H9 (cell line): Measurements from ENCODE around the gene SCAF11. TPM values are rescaled to one million over a fixed set of nuclear protein-coding genes. Genes with fewer than 3 reads are reported as not detected.

Source experiments
- DNase-seq: peaks from one replicate; pipeline ENCODE4 v3.0.0-alpha.2; 2017
- H2AFZ ChIP-seq: one replicate; pipeline ENCODE4 v1.6.1; 2013; ENCODE audit warnings: mild to moderate bottlenecking, low read length, control low read depth, moderate library complexity
- H2AK5ac ChIP-seq: 2 replicates; pipeline ENCODE4 v1.6.1; 2013; ENCODE audit warnings: low read length, control low read depth, mixed read lengths; ENCODE audit not compliant: insufficient read length
- H2BK120ac ChIP-seq: one replicate; pipeline ENCODE4 v1.6.1; 2013; ENCODE audit warnings: low read depth, mild to moderate bottlenecking, low read length, control low read depth, inconsistent platforms; ENCODE audit not compliant: poor library complexity, severe bottlenecking
- H2BK12ac ChIP-seq: 2 replicates; pipeline ENCODE4 v1.6.1; 2013; ENCODE audit warnings: low read length, control low read depth, mixed read lengths, low read depth; ENCODE audit not compliant: insufficient read length
- H2BK15ac ChIP-seq: 2 replicates; pipeline ENCODE4 v1.6.1; 2013; ENCODE audit warnings: low read depth, low read length, control low read depth
- H2BK20ac ChIP-seq: one replicate; pipeline ENCODE4 v1.6.1; 2013; ENCODE audit warnings: low read depth, mild to moderate bottlenecking, low read length, control low read depth, inconsistent platforms; ENCODE audit not compliant: poor library complexity, severe bottlenecking
- H2BK5ac ChIP-seq: 2 replicates; pipeline ENCODE4 v1.6.1; 2013; ENCODE audit warnings: low read length, control low read depth, mixed read lengths; ENCODE audit not compliant: insufficient read length
- H3K14ac ChIP-seq: 2 replicates; pipeline ENCODE4 v1.6.1; 2013; ENCODE audit warnings: low read length, control low read depth; ENCODE audit not compliant: insufficient read depth
- H3K18ac ChIP-seq: 2 replicates; pipeline ENCODE4 v1.6.1; 2013; ENCODE audit warnings: low read depth, mild to moderate bottlenecking, mixed read lengths, low read length, control low read depth; ENCODE audit not compliant: insufficient read length
- H3K23ac ChIP-seq: 2 replicates; pipeline ENCODE4 v1.6.1; 2013; ENCODE audit warnings: low read length, control low read depth, mixed read lengths, low read depth; ENCODE audit not compliant: insufficient read length
- H3K23me2 ChIP-seq: 2 replicates; pipeline ENCODE4 v1.6.1; 2013; ENCODE audit warnings: low read depth, mild to moderate bottlenecking, mixed read lengths, low read length, control low read depth; ENCODE audit not compliant: insufficient read length, poor library complexity, severe bottlenecking
- H3K27ac ChIP-seq: 2 replicates; pipeline ENCODE4 v1.5.1; 2013; ENCODE audit warnings: low read length, control low read depth, mixed read lengths, low read depth; ENCODE audit not compliant: insufficient read length
- H3K27me3 ChIP-seq: 2 replicates; pipeline ENCODE4 v1.6.1; 2013; ENCODE audit warnings: low read length, control low read depth, inconsistent platforms; ENCODE audit not compliant: insufficient read depth
- H3K4ac ChIP-seq: 2 replicates; pipeline ENCODE4 v1.6.1; 2013; ENCODE audit warnings: low read depth, mild to moderate bottlenecking, control low read depth, inconsistent platforms, low read length, moderate library complexity
- H3K4me1 ChIP-seq: 2 replicates; pipeline ENCODE4 v1.6.1; 2013; ENCODE audit warnings: low read length, control low read depth, inconsistent platforms; ENCODE audit not compliant: insufficient read depth
- H3K4me2 ChIP-seq: 2 replicates; pipeline ENCODE4 v1.6.1; 2013; ENCODE audit warnings: low read length, control low read depth, mixed read lengths; ENCODE audit not compliant: insufficient read length, insufficient read depth
- H3K56ac ChIP-seq: 2 replicates; pipeline ENCODE4 v1.6.1; 2013; ENCODE audit warnings: low read depth, mild to moderate bottlenecking, mixed read lengths, low read length, control low read depth; ENCODE audit not compliant: insufficient read length
- H3K79me1 ChIP-seq: 2 replicates; pipeline ENCODE4 v1.6.1; 2013; ENCODE audit warnings: low read depth, mild to moderate bottlenecking, moderate library complexity, low read length, control low read depth, inconsistent platforms; ENCODE audit not compliant: insufficient read depth, poor library complexity, severe bottlenecking
- H3K79me2 ChIP-seq: 2 replicates; pipeline ENCODE4 v1.6.1; 2013; ENCODE audit warnings: low read length, control low read depth, inconsistent platforms; ENCODE audit not compliant: insufficient read depth
- H3K9ac ChIP-seq: 2 replicates; pipeline ENCODE4 v1.6.1; 2013; ENCODE audit warnings: low read length, control low read depth, mixed read lengths; ENCODE audit not compliant: insufficient read length; ENCODE audit errors: extremely low read depth
- H3K9me3 ChIP-seq: one replicate; pipeline ENCODE4 v1.6.1; 2013; ENCODE audit warnings: low read depth, low read length, inconsistent platforms; ENCODE audit not compliant: control insufficient read depth
- H3T11ph ChIP-seq: one replicate; pipeline ENCODE4 v1.6.1; 2013; ENCODE audit warnings: mild to moderate bottlenecking, low read length, control low read depth, inconsistent platforms
- H4K20me1 ChIP-seq: one replicate; pipeline ENCODE4 v1.6.1; 2013; ENCODE audit not compliant: control insufficient read depth, insufficient read length, insufficient read depth
- H4K5ac ChIP-seq: 2 replicates; pipeline ENCODE4 v1.6.1; 2013; ENCODE audit warnings: low read depth, mild to moderate bottlenecking, mixed read lengths, low read length, control low read depth; ENCODE audit not compliant: insufficient read length
- H4K8ac ChIP-seq: replicated peaks from 2 replicates; pipeline ENCODE4 v1.6.1; 2013; ENCODE audit warnings: low read length, control low read depth, mixed read lengths, low read depth; ENCODE audit not compliant: insufficient read length
- H4K91ac ChIP-seq: 2 replicates; pipeline ENCODE4 v1.6.1; 2013; ENCODE audit warnings: low read depth, mild to moderate bottlenecking, moderate library complexity, mixed read lengths, low read length, control low read depth; ENCODE audit not compliant: insufficient read length
- H3K27ac Mint-ChIP-seq, 3 experiments: 2 replicates in 2 of 3; 3 replicates in 1 of 3; pipeline ENCODE4 v1.8.0; 2020 to 2021; ENCODE audit warnings: mixed read lengths in 3 of 3, mild to moderate bottlenecking in 1 of 3, moderate library complexity in 1 of 3
- H3K27me3 Mint-ChIP-seq: 2 replicates; pipeline ENCODE4 v1.8.0; 2021; ENCODE audit warnings: low read depth, mild to moderate bottlenecking, moderate library complexity, mixed read lengths
- H3K36me3 Mint-ChIP-seq, 3 experiments: 2 replicates in 2 of 3; 3 replicates in 1 of 3; pipeline ENCODE4 v1.8.0; 2020 to 2021; ENCODE audit warnings: low read depth in 3 of 3, mixed read lengths in 3 of 3; ENCODE audit not compliant: insufficient read depth in 1 of 3
- H3K4me1 Mint-ChIP-seq, 2 experiments: 2 replicates each; pipeline ENCODE4 v1.8.0; 2020; ENCODE audit warnings: mixed read lengths in 2 of 2
- H3K4me3 Mint-ChIP-seq, 2 experiments: 2 replicates in 1 of 2; 3 replicates in 1 of 2; pipeline ENCODE4 v1.8.0; 2020 to 2021; ENCODE audit warnings: mild to moderate bottlenecking in 2 of 2, mixed read lengths in 2 of 2, moderate library complexity in 1 of 2
- H3K9me3 Mint-ChIP-seq, 2 experiments: 2 replicates in 1 of 2; 3 replicates in 1 of 2; pipeline ENCODE4 v1.8.0; 2020; ENCODE audit warnings: mild to moderate bottlenecking in 2 of 2, mixed read lengths in 2 of 2, moderate library complexity in 1 of 2
- CTCF ChIP-seq: fragments of 200-600 bp; sonication (generic); conservative IDR thresholded peaks from 3 replicates; pipeline ENCODE4 v1.8.0; 2021; ENCODE audit warnings: antibody characterized with exemption, mild to moderate bottlenecking
- WGBS: extraction: QIAGEN DNeasy Blood & Tissue Kit; methylation state at CpG from one replicate; pipeline ENCODE4 v1.1.7; 2013; ENCODE audit warnings: missing lambda C conversion rate, low lambda C conversion rate, mixed read lengths; ENCODE audit not compliant: insufficient read length; ENCODE audit errors: extremely low coverage; 5-methylcytosine and 5-hydroxymethylcytosine counted together
- total RNA-seq: library from RNA; stranded (reverse); gene quantifications from 2 replicates; pipeline ENCODE4 v1.2.1, GENCODE V29; 2021

The SCAF11 gene
- total RNA-seq, 1 experiment from 2014 or later, result 90.8 TPM

GRCh38 chr12:45980540-45980939 lies 9.8 kb downstream of the SCAF11 start:
- no peak overlapping the region for H3K9ac ChIP-seq
- H2AK5ac ChIP-seq, result no peak overlapping the region
- H3K14ac ChIP-seq, result no peak overlapping the region
- no peak overlapping the region for H2BK20ac ChIP-seq
- H3T11ph ChIP-seq, result no peak overlapping the region
- H3K56ac ChIP-seq, result no peak overlapping the region
- TF ChIP-seq CTCF, result no peak
- H3K79me1 ChIP-seq, result peaks cover 3% of the 10 kb centered on the region
- H4K5ac ChIP-seq, result no peak overlapping the region
- H2AFZ ChIP-seq, result no peak overlapping the region
- Mint-ChIP-seq H3K27ac (no peak overlapping the region), H3K36me3 (peaks cover 3 to 5% (median 5%) of the 10 kb centered on the region in 3 experiments), H3K27me3 (no peaks in the 10 kb centered on the region), H3K4me1 (peaks cover 12 to 15% of the 10 kb centered on the region in 2 experiments), H3K9me3 (no peaks in the 10 kb centered on the region), H3K4me3 (no peak overlapping the region)
- no peaks in the 10 kb centered on the region for H3K27me3 ChIP-seq
- no peaks in the 10 kb centered on the region for H3K23me2 ChIP-seq
- H2BK120ac ChIP-seq, result no peak overlapping the region
- no peak for DNase-seq
- WGBS, result no CpG with 5 or more reads among the region's 1 CpG
- H4K8ac ChIP-seq, result no peak overlapping the region
- peaks cover 6% of the 10 kb centered on the region; the same call in 1 of the 2 replicates for H3K79me2 ChIP-seq
- H2BK5ac ChIP-seq, result no peak overlapping the region
- no peak overlapping the region for H3K23ac ChIP-seq
- H2BK12ac ChIP-seq, result no peak overlapping the region
- no peak overlapping the region for H3K4ac ChIP-seq
- no peaks in the 10 kb centered on the region for H3K9me3 ChIP-seq
- no peak overlapping the region for H3K18ac ChIP-seq
- no peaks in the 10 kb centered on the region for H4K20me1 ChIP-seq
- H3K4me1 ChIP-seq, result peaks cover 2% of the 10 kb centered on the region
- H4K91ac ChIP-seq, result no peak overlapping the region
- no peak overlapping the region for H3K27ac ChIP-seq
- H2BK15ac ChIP-seq, result no peak overlapping the region
- H3K4me2 ChIP-seq, result no peak overlapping the region
